ENCODE results near the gene OGG1. TPM values are rescaled to one million over a fixed set of nuclear protein-coding genes. Genes with fewer than 3 reads are reported as not detected.

OGG1 gene
- total and polyA plus RNA-seq, 9 of the 15 experiments (the other 6 are each of a cell fraction or from before 2014, with no cell fraction given) = 6.6 to 33.0 (median 24.4) TPM

DNA sequence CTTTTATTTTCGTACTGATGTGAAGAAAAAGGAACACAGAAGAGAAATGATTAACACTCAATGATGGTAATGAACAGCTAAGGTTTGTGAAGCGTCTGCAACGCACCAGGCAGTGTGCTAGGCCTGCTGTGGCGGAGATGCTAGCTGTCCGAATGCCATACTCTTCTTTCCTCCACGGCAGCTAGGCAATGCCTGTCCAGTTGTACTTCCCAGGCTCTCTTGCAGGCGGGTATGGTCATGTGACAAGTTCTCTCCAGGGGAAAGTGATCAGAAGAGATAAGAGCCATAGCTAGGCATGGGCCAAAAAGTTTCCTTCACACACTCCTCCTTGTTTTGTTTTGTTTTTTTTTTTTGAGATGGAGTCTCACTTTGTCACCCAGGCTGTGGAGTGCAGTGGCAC, 35.9 kb downstream of the OGG1 start (continued):
- TF ChIP-seq RERE (CRISPR knock-in tag; IDR thresholded peaks at IDR 0.05; ENCODE audit: borderline replicate concordance) (no peak), RFX5 (IDR thresholded peaks at IDR 0.05; ENCODE audit: low read depth, low read length) (no peak), ZNF609 (CRISPR knock-in tag; IDR thresholded peaks at IDR 0.05; ENCODE audit: borderline replicate concordance) (no peak), REST (IDR thresholded peaks at IDR 0.05; ENCODE audit: borderline replicate concordance) (peak; percentile 34; the same call in 1 of the 2 replicates), REST (CRISPR knock-in tag; IDR thresholded peaks at IDR 0.05; ENCODE audit: low read depth) (no peak), BRF1 (IDR thresholded peaks at IDR 0.05; ENCODE audit: borderline replicate concordance, extremely low read depth, insufficient read length) (no peak), ATF7 (IDR thresholded peaks at IDR 0.05) (0 out of 2 replicates have a peak, but pooled peaks have one; percentile 20)
